ENCODE measurements around the gene HOXA10. TPM values are rescaled to one million over a fixed set of nuclear protein-coding genes. Genes with fewer than 3 reads are reported as not detected.

HOXA10 gene
- total RNA-seq, 1 donor from 2014 or later: 0.90 TPM

Other genes with a start within 250 kb of the HOXA10 start
- gene HOXA1, start 78.3 kb downstream of the HOXA10 start, total RNA-seq: 0.51 and 1.0 TPM in 2 replicates
- 0.25 and 0.39 TPM in 2 replicates for gene HOXA2, start 71.6 kb downstream of the HOXA10 start, total RNA-seq
- 0.51 TPM in 2 replicates for gene HOXA4, start 43.6 kb downstream of the HOXA10 start, total RNA-seq
- gene HOXA5, start 30.6 kb downstream of the HOXA10 start, total RNA-seq: 4.1 and 5.3 TPM in 2 replicates
- gene HOXA6, start 26.5 kb downstream of the HOXA10 start, total RNA-seq: 1.9 and 3.2 TPM in 2 replicates
- 3.0 and 3.7 TPM in 2 replicates for gene HOXA3, start 21.7 kb downstream of the HOXA10 start, total RNA-seq
- gene HOXA7, start 17.6 kb downstream of the HOXA10 start, total RNA-seq: 1.0 and 2.0 TPM in 2 replicates
- 3.2 and 4.7 TPM in 2 replicates for gene HOXA9, start 8.8 kb downstream of the HOXA10 start, total RNA-seq
- gene HOXA11, start 10.9 kb upstream of the HOXA10 start, total RNA-seq: 0.13 TPM in 2 replicates
- gene HOXA13, start 25.8 kb upstream of the HOXA10 start, total RNA-seq: not detected in 2 replicates
- gene EVX1, start 68.5 kb upstream of the HOXA10 start, total RNA-seq: not detected in 2 replicates